Measurements from ENCODE around the gene MROH9. TPM values are rescaled to one million over a fixed set of nuclear protein-coding genes. Genes with fewer than 3 reads are reported as not detected.

Gene MROH9
- total and polyA plus RNA-seq, 2 of the 13 experiments (the other 11 are each of a cell fraction or from before 2014, with no cell fraction given) = not detected

DNA sequence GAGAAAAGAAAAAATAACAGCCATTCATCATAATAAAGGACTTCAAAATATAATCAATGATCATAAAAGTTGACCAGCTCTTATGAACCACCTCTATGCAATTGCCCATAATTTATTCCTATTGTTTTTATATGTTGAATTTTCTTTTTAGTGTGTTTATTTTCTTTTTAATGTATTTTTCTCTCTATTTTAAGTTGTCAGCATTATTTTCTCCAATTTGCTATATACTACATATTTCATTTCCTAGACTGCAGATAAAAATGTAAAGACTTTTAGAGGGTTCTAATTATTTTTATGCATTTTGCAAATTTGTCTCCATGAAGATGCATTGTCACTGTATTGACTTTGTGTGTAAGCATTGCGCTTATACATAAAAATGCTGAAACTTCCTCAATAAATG is 58.4 kb downstream of the MROH9 start:
- no peaks in the 10 kb centered on the region for H3K79me2 ChIP-seq (ENCODE audit: insufficient read depth, low read length)
- H4K20me1 ChIP-seq (ENCODE audit: insufficient read depth, low read length) = no peaks in the 10 kb centered on the region
- FAIRE-seq (no peak), ATAC-seq (no peak), DNase-seq (ENCODE audit: low spot score) (no peak)
- BruUV-seq (replicated peaks) = no TSS peak
- no peaks in the 10 kb centered on the region for H3K4me1 ChIP-seq (ENCODE audit: insufficient read depth, low read length)
- ChIA-PET POLR2A (no interaction called here), CTCF (ENCODE audit: low intra/inter-chr PET ratio, low total read pairs) (no interaction called here)
- H3K4me3 ChIP-seq (replicated peaks in 1 of 3; ENCODE audit: insufficient read depth in 1 of 3, low read depth in 2 of 3, low read length in 3 of 3) = no peak overlapping the region
- H3K36me3 ChIP-seq (replicated peaks in 1 of 2; ENCODE audit: control insufficient read depth in 1 of 2, insufficient read depth in 2 of 2, low read length in 2 of 2) = no peaks in the 10 kb centered on the region
- no peaks in the 10 kb centered on the region for H3K27me3 ChIP-seq (ENCODE audit: control insufficient read depth in 1 of 2, insufficient read depth in 2 of 2, low read length in 2 of 2)
- no peak overlapping the region for H3K27ac ChIP-seq (ENCODE audit: extremely low read length, insufficient read depth, low read length)
- in situ Hi-C loops (cut with HindIII; ENCODE audit: extremely low pct_ligation_motif_present, low pct_unique_long_range_greater_than_20kb) (no loop called here), intact Hi-C loops (cut with micrococcal nuclease; ENCODE audit: unreplicated experiment) (no loop called here)
- TF ChIP-seq MED13 (CRISPR knock-in tag; IDR thresholded peaks at IDR 0.05) = no peak
- TF ChIP-seq ZNF660 (CRISPR knock-in tag; IDR thresholded peaks at IDR 0.05; ENCODE audit: borderline replicate concordance, low read depth) = no peak
- no peak for TF ChIP-seq ZBTB1 (CRISPR knock-in tag; IDR thresholded peaks at IDR 0.05; ENCODE audit: borderline replicate concordance)
- TF ChIP-seq, protein P1, sequence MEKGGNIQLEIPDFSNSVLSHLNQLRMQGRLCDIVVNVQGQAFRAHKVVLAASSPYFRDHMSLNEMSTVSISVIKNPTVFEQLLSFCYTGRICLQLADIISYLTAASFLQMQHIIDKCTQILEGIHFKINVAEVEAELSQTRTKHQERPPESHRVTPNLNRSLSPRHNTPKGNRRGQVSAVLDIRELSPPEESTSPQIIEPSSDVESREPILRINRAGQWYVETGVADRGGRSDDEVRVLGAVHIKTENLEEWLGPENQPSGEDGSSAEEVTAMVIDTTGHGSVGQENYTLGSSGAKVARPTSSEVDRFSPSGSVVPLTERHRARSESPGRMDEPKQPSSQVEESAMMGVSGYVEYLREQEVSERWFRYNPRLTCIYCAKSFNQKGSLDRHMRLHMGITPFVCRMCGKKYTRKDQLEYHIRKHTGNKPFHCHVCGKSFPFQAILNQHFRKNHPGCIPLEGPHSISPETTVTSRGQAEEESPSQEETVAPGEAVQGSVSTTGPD (CRISPR knock-in tag; IDR thresholded peaks at IDR 0.05) = no peak
- TF ChIP-seq SALL1 (CRISPR knock-in tag; IDR thresholded peaks at IDR 0.05) = no peak
- TF ChIP-seq ZBTB7B (CRISPR knock-in tag; IDR thresholded peaks at IDR 0.05) = no peak
- TF ChIP-seq ZZZ3 (CRISPR knock-in tag; IDR thresholded peaks at IDR 0.05; ENCODE audit: borderline replicate concordance) = no peak
- TF ChIP-seq MAFK (conservative IDR thresholded peaks at IDR 0.05 in 1 of 2, IDR thresholded peaks at IDR 0.05 in 1 of 2; ENCODE audit: low read length in 2 of 2) = peak; percentile 28 to 55; a peak in 2 of 4 replicates
- TF ChIP-seq TBX2 (CRISPR knock-in tag; IDR thresholded peaks at IDR 0.05; ENCODE audit: borderline replicate concordance) = no peak
- peak; percentile 36; the same call in 1 of the 2 replicates for TF ChIP-seq MAFF (IDR thresholded peaks at IDR 0.05; ENCODE audit: low read depth, low read length)
- no peak for TF ChIP-seq HOXA3 (CRISPR knock-in tag; IDR thresholded peaks at IDR 0.05)
- TF ChIP-seq FIP1L1 (IDR thresholded peaks at IDR 0.05; ENCODE audit: borderline replicate concordance, insufficient read depth, low read depth, low read length) = no peak
- no peak for TF ChIP-seq NKX3-1 (CRISPR knock-in tag; IDR thresholded peaks at IDR 0.05)
- TF ChIP-seq ZNF737 (CRISPR knock-in tag; IDR thresholded peaks at IDR 0.05; ENCODE audit: borderline replicate concordance) = no peak
- no peak for TF ChIP-seq RARA (CRISPR knock-in tag; IDR thresholded peaks at IDR 0.05)
- no peak overlapping the region for H2AFZ ChIP-seq (ENCODE audit: low read length)
- 90% methylated on average over 1 of the region's 1 CpG for WGBS (ENCODE audit: low lambda C conversion rate)
- no peak overlapping the region for H3K9ac ChIP-seq (ENCODE audit: insufficient read depth, low read depth, low read length)
- H3K4me2 ChIP-seq (ENCODE audit: low read depth, low read length) = no peak overlapping the region
- no peaks in the 10 kb centered on the region for H3K9me3 ChIP-seq (ENCODE audit: low read length)
